K562 (cell line): ENCODE data around the gene GABRG2. TPM values are rescaled to one million over a fixed set of nuclear protein-coding genes. Genes with fewer than 3 reads are reported as not detected.

Experiments
- ATAC-seq: fragments of 200-7000 bp; cut with Tn5 transposase; 3 replicates; pipeline ENCODE4 v1.9.1; 2020; ENCODE audit warnings: moderate library complexity
- BruUV-seq: library from RNA; stranded (reverse); fragments of 400-500 nt; replicated peaks from 2 replicates; lab custom pipeline; 2021; lab: Mats Ljungman, UMichigan
- CTCF ChIA-PET: fragments of 300-600 bp; formaldehyde crosslinking; extraction: SDS; loops from one replicate; lab custom pipeline; 2021; ENCODE audit warnings: low intra/inter-chr PET ratio; lab: Yijun Ruan, JAX
- POLR2A ChIA-PET: fragments of 300-600, 350-650 bp; sonication (Branson Sonifier 250); formaldehyde crosslinking; extraction: SDS; loops from one replicate; lab custom pipeline; 2021; ENCODE audit warnings: antibody characterized with exemption, inconsistent platforms; lab: Yijun Ruan, JAX
- DNase-seq, 4 experiments: peaks; one replicate each; pipeline versions ENCODE4 v3.0.0 to v3.0.0-alpha.2; 2011 to 2018; ENCODE audit warnings: low spot score in 3 of 4, mixed read lengths in 3 of 4; ENCODE audit errors: extremely low read depth in 1 of 4
- FAIRE-seq: peaks from 2 replicates; lab custom pipeline; 2011; peaks lifted over from hg19 to GRCh38; lab: Jason Lieb, UNC
- H2AFZ ChIP-seq: 2 replicates; pipeline ENCODE4 v1.6.0; 2011; ENCODE audit warnings: low read depth, low read length, control low read depth, inconsistent platforms
- H3K27ac ChIP-seq: fragments of 200-600 bp; 3 replicates; pipeline ENCODE4 v1.8.0; 2011; ENCODE audit warnings: low read depth, mild to moderate bottlenecking, control low read depth, inconsistent platforms, low read length, moderate library complexity, mixed read lengths; ENCODE audit errors: extremely low read depth
- H3K27me3 ChIP-seq, 2 experiments: fragments of 300-600 bp in 1 of 2; 2 replicates in 1 of 2; 3 replicates in 1 of 2; pipeline versions ENCODE4 v1.6.0 to v1.8.0; 2011; ENCODE audit warnings: inconsistent platforms in 2 of 2, low read length in 2 of 2, mild to moderate bottlenecking in 1 of 2, mixed read lengths in 1 of 2, moderate library complexity in 1 of 2; ENCODE audit not compliant: control insufficient read depth in 2 of 2, insufficient read depth in 2 of 2
- H3K36me3 ChIP-seq: fragments of 300-600 bp; 3 replicates; pipeline ENCODE4 v1.8.0; 2011; ENCODE audit warnings: mild to moderate bottlenecking, low read length, inconsistent platforms; ENCODE audit not compliant: control insufficient read depth, insufficient read depth
- H3K4me1 ChIP-seq, 2 experiments: fragments of 200-600 bp in 1 of 2; replicated peaks in 1 of 2; 2 replicates in 1 of 2; 3 replicates in 1 of 2; pipeline versions ENCODE4 v1.5.1 to v1.8.0; 2011; ENCODE audit warnings: inconsistent platforms in 2 of 2, low read length in 2 of 2, mild to moderate bottlenecking in 1 of 2, mixed read lengths in 1 of 2, moderate library complexity in 1 of 2; ENCODE audit not compliant: control insufficient read depth in 2 of 2, insufficient read depth in 2 of 2
- H3K4me2 ChIP-seq: 2 replicates; pipeline ENCODE4 v1.6.1; 2011; ENCODE audit warnings: low read length, control low read depth, inconsistent platforms, mixed read lengths; ENCODE audit not compliant: insufficient read depth
- H3K4me3 ChIP-seq: fragments of 200-600 bp; sonication (generic), shearing (Covaris generic); 2 replicates; pipeline ENCODE4 v1.5.1; 2016; ENCODE audit warnings: control low read depth, inconsistent platforms
- H3K79me2 ChIP-seq: fragments of 200-600 bp; 3 replicates; pipeline ENCODE4 v1.8.0; 2011; ENCODE audit warnings: low read length, inconsistent platforms; ENCODE audit not compliant: control insufficient read depth, insufficient read depth
- H3K9ac ChIP-seq, 2 experiments: 2 replicates each; pipeline versions ENCODE4 v1.6.0 to v1.6.1; 2011; ENCODE audit warnings: low read depth in 2 of 2, low read length in 2 of 2, control low read depth in 1 of 2, inconsistent platforms in 1 of 2, mild to moderate bottlenecking in 1 of 2, mixed read lengths in 1 of 2; ENCODE audit not compliant: insufficient read depth in 1 of 2
- H3K9me1 ChIP-seq: one replicate; pipeline ENCODE4 v1.6.0; 2011; ENCODE audit warnings: inconsistent platforms, mild to moderate bottlenecking, low read length, moderate library complexity; ENCODE audit not compliant: control insufficient read depth, insufficient read depth
- H3K9me3 ChIP-seq: replicated peaks from 2 replicates; pipeline ENCODE4 v1.5.1; 2011; ENCODE audit warnings: low read depth, low read length, inconsistent platforms; ENCODE audit not compliant: control insufficient read depth, insufficient read depth
- H4K20me1 ChIP-seq: replicated peaks from 2 replicates; pipeline ENCODE4 v1.6.1; 2011; ENCODE audit warnings: low read length, inconsistent platforms, mixed read lengths; ENCODE audit not compliant: control insufficient read depth, insufficient read depth
- BRD4 ChIP-seq: fragments of 200-600 bp; sonication (generic); IDR thresholded peaks from 2 replicates; pipeline ENCODE4 v1.6.1; 2017; ENCODE audit warnings: inconsistent platforms
- FOXJ2 ChIP-seq: fragments of 200-800 bp; sonication (Bioruptor generic); IDR thresholded peaks from 2 replicates; pipeline ENCODE4 v1.6.1; 2016; ENCODE audit warnings: missing genetic modification characterization, missing compliant biosample characterization
- NELFE ChIP-seq: IDR thresholded peaks from 2 replicates; pipeline ENCODE4 v1.6.1; 2011; ENCODE audit warnings: mild to moderate bottlenecking; ENCODE audit not compliant: insufficient read depth, insufficient read length
- POLR2H ChIP-seq: IDR thresholded peaks from 2 replicates; pipeline ENCODE4 v1.6.1; 2016; ENCODE audit warnings: missing genetic modification characterization, low read depth, mild to moderate bottlenecking, control low read depth, missing compliant biosample characterization, moderate library complexity
- RFX7 ChIP-seq: fragments of 250-450 bp; sonication (Bioruptor Pico); IDR thresholded peaks from 2 replicates; pipeline ENCODE4 v1.5.1; 2021; ENCODE audit warnings: mild to moderate bottlenecking
- SMC3 ChIP-seq: conservative IDR thresholded peaks from 2 replicates; pipeline ENCODE4 v1.6.1; 2011; ENCODE audit warnings: low read depth, low read length, improper control_type of control experiment; ENCODE audit not compliant: insufficient read depth
- THAP12 ChIP-seq: fragments of 250-450 bp; sonication (Bioruptor Pico); IDR thresholded peaks from 2 replicates; pipeline ENCODE4 v1.9.0; 2021; ENCODE audit warnings: mild to moderate bottlenecking, inconsistent platforms
- ZBTB40 ChIP-seq, 2 experiments: fragments of 450-650 bp in 1 of 2; sonication (generic) in 1 of 2; formaldehyde crosslinking in 1 of 2; IDR thresholded peaks; 2 replicates each; pipeline versions ENCODE4 v1.7.1 to v1.9.0; 2016 to 2022; ENCODE audit warnings: inconsistent platforms in 1 of 2, mild to moderate bottlenecking in 1 of 2, missing genetic modification reagents in 1 of 2
- ZNF124 ChIP-seq: sonication (generic); formaldehyde crosslinking; IDR thresholded peaks from 2 replicates; pipeline ENCODE4 v1.8.1; 2022; ENCODE audit warnings: missing genetic modification reagents
- WGBS: fragments of 100-300 bp; shearing (Covaris generic); methylation state at CpG from one replicate; pipeline ENCODE4 v1.1.6; 2016; ENCODE audit warnings: low coverage, mixed read lengths; ENCODE audit not compliant: insufficient coverage; ENCODE audit errors: missing lambda C conversion rate; 5-methylcytosine and 5-hydroxymethylcytosine counted together
- in situ Hi-C: fragments of 300-500 bp; cut with MboI; formaldehyde crosslinking; loops from 4 replicates; pipeline ENCODE4 v1.15.0; 2018; ENCODE audit warnings: inconsistent platforms, mixed read lengths
- intact Hi-C: fragments of 100-400 bp; cut with micrococcal nuclease; formaldehyde crosslinking; loops from 2 replicates; pipeline ENCODE4 v1.14.2; 2022
- polyA plus RNA-seq, 8 experiments: library from polyadenylated mRNA; depleted of rRNA in 4 of 8; stranded (reverse) in 5 of 8; unstranded in 3 of 8; fragments of >200 nt; fragmentation: Nextera tagmentation in 2 of 8; fragmentation: Illumina TruSeq in 1 of 8; extraction: Ambion mirVana in 2 of 8; extraction: Trizol in 1 of 8; gene quantifications; 2 replicates each; pipeline versions ENCODE4 v1.2.1 to v1.2.3, GENCODE V29; 2011 to 2014; ENCODE audit warnings: inconsistent platforms in 1 of 8, missing spikeins in 1 of 8
- total RNA-seq, 7 experiments: library from RNA; depleted of rRNA in 6 of 7; stranded (reverse); fragments of >200 nt in 6 of 7; fragmentation: Illumina TruSeq in 2 of 7; extraction: Trizol in 2 of 7; gene quantifications; 2 replicates each; pipeline versions ENCODE4 v1.2.1 to v1.2.3, GENCODE V29; 2011 to 2021; ENCODE audit warnings: low replicate concordance in 1 of 7

The GABRG2 gene
- total and polyA plus RNA-seq, 9 of the 15 experiments (the other 6 are each of a cell fraction or from before 2014, with no cell fraction given), result 0.03 to 1.2 (median 0.30) TPM; not detected in 3

DNA sequence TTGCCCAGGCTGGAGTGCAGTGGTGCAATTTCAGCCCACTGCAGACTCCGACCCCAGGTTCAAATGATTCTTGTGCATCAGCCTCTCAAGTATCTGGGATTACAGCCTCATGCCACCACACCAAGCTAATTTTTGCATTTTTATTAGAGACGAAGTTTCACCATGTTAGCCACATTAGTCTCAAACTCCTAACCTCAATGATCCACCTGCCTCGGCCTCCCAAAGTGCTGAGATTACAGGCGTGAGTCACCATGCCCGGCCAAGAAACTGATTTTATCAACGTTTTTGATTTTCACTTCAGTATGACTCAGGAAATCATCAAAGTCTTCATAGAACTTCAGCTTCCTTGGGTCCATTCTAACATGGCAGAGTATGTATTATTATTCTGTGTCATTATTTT, 125.4 kb downstream of the GABRG2 start:
- no TSS peak for BruUV-seq
- Histone ChIP-seq H3K4me1 (no peaks in the 10 kb centered on the region), H3K79me2 (no peaks in the 10 kb centered on the region), H3K36me3 (no peaks in the 10 kb centered on the region), H2AFZ (no peak overlapping the region), H3K9ac (no peak overlapping the region), H3K9me3 (no peaks in the 10 kb centered on the region; the same call in 1 of the 2 replicates), H3K9me1 (no peaks in the 10 kb centered on the region), H3K4me2 (no peak overlapping the region), H4K20me1 (no peaks in the 10 kb centered on the region), H3K27ac (no peak overlapping the region), H3K27me3 (no peaks in the 10 kb centered on the region), H3K4me3 (no peak overlapping the region)
- FAIRE-seq (no peak), DNase-seq (no peak), ATAC-seq (no peak)
- ChIA-PET POLR2A (no interaction called here), CTCF (no interaction called here)
- 0% methylated on average over 6 of the region's 6 CpGs for WGBS
- intact Hi-C loops, result no loop called here
- in situ Hi-C loops, result no loop called here
- TF ChIP-seq BRD4 (no peak), FOXJ2 (tag) (no peak), THAP12 (CRISPR knock-in tag) (no peak), RFX7 (CRISPR knock-in tag) (no peak), SMC3 (no peak), NELFE (no peak), ZNF124 (CRISPR knock-in tag) (no peak), ZBTB40 (IDR thresholded peaks at IDR 0.05) (no peak), ZBTB40 (CRISPR knock-in tag; IDR thresholded peaks at IDR 0.05) (no peak), POLR2H (tag) (no peak)
